Progenitor cell of endocrine pancreas (in vitro differentiated cells): ENCODE data around the gene NRK. TPM values are rescaled to one million over a fixed set of nuclear protein-coding genes. Genes with fewer than 3 reads are reported as not detected.
"Not testable (repeated sequence)": the region's sequence is repeated elsewhere in the genome, so short reads cannot be mapped to it uniquely, and the experiment has no call there.

Experiments
- DNase-seq: peaks from one replicate; pipeline ENCODE4 v3.0.0; 2021; ENCODE audit warnings: low spot score; ENCODE audit not compliant: unreplicated experiment
- H3K27ac Mint-ChIP-seq: 2 replicates; pipeline ENCODE4 v1.8.0; 2021; ENCODE audit warnings: mild to moderate bottlenecking, moderate library complexity, mixed read lengths
- H3K27me3 Mint-ChIP-seq: 2 replicates; pipeline ENCODE4 v1.8.0; 2021; ENCODE audit warnings: mixed read lengths
- H3K36me3 Mint-ChIP-seq: 2 replicates; pipeline ENCODE4 v1.8.0; 2022; ENCODE audit warnings: mixed read lengths; ENCODE audit not compliant: insufficient read depth
- H3K4me1 Mint-ChIP-seq: 2 replicates; pipeline ENCODE4 v1.8.0; 2021; ENCODE audit warnings: low read depth, mixed read lengths
- H3K4me3 Mint-ChIP-seq: 2 replicates; pipeline ENCODE4 v1.8.0; 2021; ENCODE audit warnings: low read depth, mild to moderate bottlenecking, moderate library complexity, mixed read lengths
- H3K9me3 Mint-ChIP-seq: 2 replicates; pipeline ENCODE4 v1.8.0; 2021; ENCODE audit warnings: low read depth, mixed read lengths
- long read RNA-seq: library from polyadenylated mRNA; unstranded; transcript quantifications from one replicate; pipeline ENCODE4 v2.0.0, GENCODE V29; 2020
- total RNA-seq: library from RNA; stranded (reverse); gene quantifications from 2 replicates; pipeline ENCODE4 v1.2.1, GENCODE V29; 2021
- TF ChIP-seq, protein P1 (sequence below): fragments of 200-600 bp; sonication (generic); IDR thresholded peaks from one replicate; pipeline ENCODE4 v1.5.0; 2021; ENCODE audit warnings: antibody characterized with exemption, mild to moderate bottlenecking; ENCODE audit not compliant: unreplicated experiment

NRK gene
- total RNA-seq = 7.1 and 9.8 TPM in 2 replicates
- long read RNA-seq, partial matches to known transcripts = 6 of 11 reads
- long read RNA-seq, other reads (novel, unspliced or antisense) = 5 of 11 reads

- H3K36me3 Mint-ChIP-seq = no peaks in the 10 kb centered on the region
- peak within 1 kb of the TSS; percentile 86 for H3K27ac Mint-ChIP-seq
- H3K27me3 Mint-ChIP-seq = peaks cover 38% of the 10 kb centered on the region
- TF ChIP-seq, protein P1, sequence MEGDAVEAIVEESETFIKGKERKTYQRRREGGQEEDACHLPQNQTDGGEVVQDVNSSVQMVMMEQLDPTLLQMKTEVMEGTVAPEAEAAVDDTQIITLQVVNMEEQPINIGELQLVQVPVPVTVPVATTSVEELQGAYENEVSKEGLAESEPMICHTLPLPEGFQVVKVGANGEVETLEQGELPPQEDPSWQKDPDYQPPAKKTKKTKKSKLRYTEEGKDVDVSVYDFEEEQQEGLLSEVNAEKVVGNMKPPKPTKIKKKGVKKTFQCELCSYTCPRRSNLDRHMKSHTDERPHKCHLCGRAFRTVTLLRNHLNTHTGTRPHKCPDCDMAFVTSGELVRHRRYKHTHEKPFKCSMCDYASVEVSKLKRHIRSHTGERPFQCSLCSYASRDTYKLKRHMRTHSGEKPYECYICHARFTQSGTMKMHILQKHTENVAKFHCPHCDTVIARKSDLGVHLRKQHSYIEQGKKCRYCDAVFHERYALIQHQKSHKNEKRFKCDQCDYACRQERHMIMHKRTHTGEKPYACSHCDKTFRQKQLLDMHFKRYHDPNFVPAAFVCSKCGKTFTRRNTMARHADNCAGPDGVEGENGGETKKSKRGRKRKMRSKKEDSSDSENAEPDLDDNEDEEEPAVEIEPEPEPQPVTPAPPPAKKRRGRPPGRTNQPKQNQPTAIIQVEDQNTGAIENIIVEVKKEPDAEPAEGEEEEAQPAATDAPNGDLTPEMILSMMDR = peak; percentile 40
- DNase-seq = peak; percentile 10
- H3K4me3 Mint-ChIP-seq = peak within 1 kb of the TSS; percentile 74
- peaks cover 6% of the 10 kb centered on the region for H3K4me1 Mint-ChIP-seq
- peaks cover 22% of the 10 kb centered on the region for H3K9me3 Mint-ChIP-seq
Observed at GRCh38 chrX:105822138-105823091, at the start of gene NRK. TSS of gene NRK (plus strand) at chrX:105822539. CDS start at chrX:105822846, 307 bp downstream.

DNA sequence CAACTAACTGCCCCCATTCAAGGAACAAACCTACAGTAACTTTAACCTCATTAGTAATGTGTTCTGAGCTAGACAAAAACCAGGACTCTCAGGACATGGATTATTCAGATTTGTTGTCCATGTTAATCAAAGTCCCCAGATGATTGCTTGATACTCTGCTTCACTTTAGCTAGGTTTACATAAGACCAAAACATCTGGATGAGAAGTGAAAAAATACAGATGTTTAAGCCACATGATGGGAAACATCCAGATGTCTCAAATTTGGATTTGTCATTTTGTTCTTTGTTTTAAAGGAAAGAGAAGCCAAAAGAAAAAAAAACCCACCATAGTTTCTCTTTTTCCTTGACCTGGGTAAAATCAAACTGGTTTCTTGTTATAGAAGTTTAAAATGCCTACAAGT lies 48.5 kb upstream of the NRK start:
- Mint-ChIP-seq H3K27me3 (no peaks in the 10 kb centered on the region), H3K4me1 (no peaks in the 10 kb centered on the region), H3K27ac (no peak overlapping the region), H3K9me3 (peaks cover 15% of the 10 kb centered on the region), H3K36me3 (peaks cover 2% of the 10 kb centered on the region), H3K4me3 (no peak overlapping the region)
- no peak for DNase-seq
- TF ChIP-seq, protein P1 = no peak

- no peak for DNase-seq
- H3K27me3 Mint-ChIP-seq = no peaks in the 10 kb centered on the region
- TF ChIP-seq, protein P1 = no peak
- peaks cover 16% of the 10 kb centered on the region for H3K9me3 Mint-ChIP-seq
- H3K4me1 Mint-ChIP-seq = no peaks in the 10 kb centered on the region
- peaks cover 2% of the 10 kb centered on the region for H3K36me3 Mint-ChIP-seq
- no peak overlapping the region for H3K27ac Mint-ChIP-seq
- H3K4me3 Mint-ChIP-seq = no peak overlapping the region
Observed at GRCh38 chrX:105775679-105776078, 46.7 kb upstream of the NRK start.

- no peaks in the 10 kb centered on the region for H3K36me3 Mint-ChIP-seq
- H3K27ac Mint-ChIP-seq = no peak overlapping the region
- H3K4me1 Mint-ChIP-seq = no peaks in the 10 kb centered on the region
- TF ChIP-seq, protein P1 = no peak
- DNase-seq = no peak
- H3K27me3 Mint-ChIP-seq = no peaks in the 10 kb centered on the region
- peaks cover 14% of the 10 kb centered on the region for H3K9me3 Mint-ChIP-seq
- H3K4me3 Mint-ChIP-seq = no peak overlapping the region
Observed at GRCh38 chrX:105781804-105782203, 40.5 kb upstream of the NRK start.

DNA sequence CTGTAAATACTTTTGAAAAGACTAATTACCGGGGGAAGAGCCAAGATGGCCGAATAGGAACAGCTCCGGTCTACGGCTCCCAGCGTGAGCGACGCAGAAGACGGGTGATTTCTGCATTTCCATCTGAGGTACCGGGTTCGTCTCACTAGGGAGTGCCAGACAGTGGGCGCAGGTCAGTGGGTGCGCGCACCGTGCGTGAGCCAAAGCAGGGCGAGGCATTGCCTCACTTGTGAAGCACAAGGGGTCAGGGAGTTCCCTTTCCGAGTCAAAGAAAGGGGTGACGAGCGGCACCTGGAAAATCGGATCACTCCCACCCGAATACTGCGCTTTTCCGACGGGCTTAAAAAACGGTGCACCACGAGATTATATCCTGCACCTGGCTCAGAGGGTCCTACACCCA lies 25.5 kb upstream of the NRK start:
- not testable (repeated sequence) for H3K36me3 Mint-ChIP-seq, DNase-seq
- H3K27ac Mint-ChIP-seq = peak overlapping the region; percentile 98

GRCh38 chrX:105803891-105804290 lies 18.4 kb upstream of the NRK start:
- no peak for DNase-seq
- H3K36me3 Mint-ChIP-seq = no peaks in the 10 kb centered on the region
- no peak overlapping the region for H3K4me3 Mint-ChIP-seq
- H3K27ac Mint-ChIP-seq = no peak overlapping the region
- TF ChIP-seq, protein P1 = no peak
- H3K9me3 Mint-ChIP-seq = peaks cover 14% of the 10 kb centered on the region
- H3K4me1 Mint-ChIP-seq = no peaks in the 10 kb centered on the region
- H3K27me3 Mint-ChIP-seq = no peaks in the 10 kb centered on the region

More for the DNA sequence above, 25.5 kb upstream of the NRK start:
- not testable (repeated sequence) for H3K4me1 Mint-ChIP-seq, H3K27me3 Mint-ChIP-seq
- Mint-ChIP-seq H3K9me3 (peaks cover 13% of the 10 kb centered on the region), H3K4me3 (peak overlapping the region; percentile 92)

DNA sequence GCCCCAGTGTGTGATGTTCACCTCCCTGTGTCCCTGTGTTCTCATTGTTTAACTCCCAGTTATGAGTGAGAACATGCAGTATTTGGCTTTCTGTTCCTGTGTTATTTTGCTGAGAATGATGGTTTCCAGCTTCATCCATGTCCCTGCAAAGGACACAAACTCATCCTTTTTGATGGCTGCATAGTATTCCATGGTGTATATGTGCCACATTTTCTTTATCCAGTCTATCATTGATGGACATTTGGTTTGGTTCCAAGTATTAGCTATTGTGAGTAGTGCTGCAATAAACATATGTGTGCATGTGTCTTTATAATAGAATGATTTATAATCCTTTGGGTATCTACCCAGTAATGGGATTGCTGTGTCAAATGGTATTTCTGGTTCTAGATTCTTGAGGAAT lies 16.7 kb upstream of the NRK start:
- H3K27me3 Mint-ChIP-seq, H3K36me3 Mint-ChIP-seq, H3K4me1 Mint-ChIP-seq, H3K4me3 Mint-ChIP-seq, H3K27ac Mint-ChIP-seq, DNase-seq: not testable (repeated sequence)
- H3K9me3 Mint-ChIP-seq = peaks cover 22% of the 10 kb centered on the region
